NCI-H526 treated with DMSO at 0.1 percent for 48 hours (cell line): Measurements from ENCODE around the gene FAM81A.

Experiments used
- DNase-seq: peaks from one replicate; lab custom pipeline; 2025; lab: John Stamatoyannopoulos, UW

FAM81A gene

DNA sequence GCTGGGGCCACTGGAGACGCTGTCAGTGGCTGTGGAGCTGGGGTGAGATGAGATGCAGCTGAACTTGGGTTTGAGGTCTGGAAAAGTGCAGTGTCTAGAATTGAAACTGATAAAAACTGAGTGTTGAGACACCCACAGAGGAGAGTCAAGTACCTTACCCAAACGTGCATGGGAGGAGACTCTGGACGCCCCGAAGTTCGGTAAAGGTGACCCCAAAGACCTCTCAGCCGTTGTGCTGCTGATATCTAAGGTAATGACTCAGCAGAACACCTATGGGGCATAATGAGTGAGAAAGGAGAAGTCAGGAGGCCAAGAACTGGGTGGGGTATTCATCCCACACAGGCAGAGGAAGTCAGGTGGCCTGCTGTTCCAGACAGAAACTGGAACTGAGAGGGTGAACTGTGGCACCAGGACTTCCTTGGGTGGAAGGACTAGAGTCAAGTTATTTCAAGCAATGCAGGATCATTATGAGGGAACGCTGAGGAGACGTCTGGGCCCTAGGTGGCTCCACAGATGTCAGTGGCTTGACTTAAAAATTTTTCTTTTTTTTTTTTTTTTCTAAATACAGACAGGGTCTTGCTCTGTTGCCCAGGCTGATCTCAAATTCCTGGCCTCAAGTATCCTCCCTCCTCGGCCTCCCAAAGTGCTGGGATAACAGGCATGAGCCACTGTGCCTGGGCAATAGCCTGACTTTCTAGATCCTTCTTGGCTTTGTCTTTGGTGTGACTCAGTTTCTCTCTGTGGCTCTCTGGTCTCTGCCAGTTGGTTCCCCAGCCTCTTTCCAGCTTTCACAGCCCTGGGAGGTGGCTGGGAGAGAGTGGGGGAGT, 105.9 kb downstream of the FAM81A start:
- no peak for DNase-seq

DNA sequence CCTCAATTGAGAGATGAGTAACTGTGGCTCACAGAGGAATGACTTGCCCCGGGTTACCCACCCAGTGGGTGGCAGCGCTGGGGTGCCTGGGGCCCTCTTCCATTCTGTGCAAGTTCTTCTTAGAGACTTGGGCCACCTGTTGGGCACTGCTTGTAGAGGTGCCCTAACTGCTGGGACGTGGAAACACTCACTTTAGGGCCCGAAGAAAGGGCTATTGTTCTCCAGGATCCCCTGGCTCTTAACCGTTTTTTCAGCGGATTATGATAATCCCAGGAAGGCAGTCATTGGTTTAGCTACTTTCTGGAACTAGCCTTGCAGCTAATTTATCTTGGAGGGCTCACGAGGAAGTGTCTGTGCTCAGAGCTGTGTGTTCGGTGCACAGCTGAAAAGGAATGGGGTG, 107.6 kb downstream of the FAM81A start:
- peak; percentile 59 for DNase-seq

DNA sequence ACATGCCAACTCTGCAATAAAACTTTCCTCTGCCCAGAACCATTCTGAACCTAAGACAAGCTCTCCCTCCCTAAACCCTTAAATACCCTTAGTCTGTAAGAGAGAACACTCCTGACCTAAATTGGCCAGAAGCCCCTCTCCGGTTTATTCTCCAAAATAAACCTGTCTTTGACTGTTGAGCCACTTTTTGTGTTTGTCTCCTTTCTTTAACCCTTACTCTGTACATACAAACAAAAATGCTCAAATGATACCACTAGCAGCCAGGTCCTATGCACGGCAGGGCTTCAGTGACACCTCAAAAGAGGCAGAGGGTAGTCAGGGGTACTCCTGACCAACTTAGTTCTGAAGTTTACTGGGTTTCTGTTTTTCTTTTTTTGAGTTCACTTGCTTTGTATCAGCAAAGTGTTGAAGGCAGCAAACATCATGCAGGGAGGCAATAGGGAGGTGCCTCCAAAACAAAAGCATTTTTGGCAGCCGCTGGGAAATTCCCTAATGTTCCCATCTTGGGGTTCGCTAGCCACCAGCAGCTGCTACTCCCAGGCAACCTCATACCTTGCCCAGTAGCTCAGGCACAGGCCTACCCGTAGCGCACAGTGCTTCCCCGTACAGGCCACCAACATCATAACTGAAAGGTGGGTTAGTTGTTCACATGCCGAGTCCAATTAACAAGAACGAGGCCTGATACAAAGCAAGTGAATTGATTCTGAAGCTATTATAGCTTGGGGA, 110.7 kb downstream of the FAM81A start:
- DNase-seq: no peak

DNA sequence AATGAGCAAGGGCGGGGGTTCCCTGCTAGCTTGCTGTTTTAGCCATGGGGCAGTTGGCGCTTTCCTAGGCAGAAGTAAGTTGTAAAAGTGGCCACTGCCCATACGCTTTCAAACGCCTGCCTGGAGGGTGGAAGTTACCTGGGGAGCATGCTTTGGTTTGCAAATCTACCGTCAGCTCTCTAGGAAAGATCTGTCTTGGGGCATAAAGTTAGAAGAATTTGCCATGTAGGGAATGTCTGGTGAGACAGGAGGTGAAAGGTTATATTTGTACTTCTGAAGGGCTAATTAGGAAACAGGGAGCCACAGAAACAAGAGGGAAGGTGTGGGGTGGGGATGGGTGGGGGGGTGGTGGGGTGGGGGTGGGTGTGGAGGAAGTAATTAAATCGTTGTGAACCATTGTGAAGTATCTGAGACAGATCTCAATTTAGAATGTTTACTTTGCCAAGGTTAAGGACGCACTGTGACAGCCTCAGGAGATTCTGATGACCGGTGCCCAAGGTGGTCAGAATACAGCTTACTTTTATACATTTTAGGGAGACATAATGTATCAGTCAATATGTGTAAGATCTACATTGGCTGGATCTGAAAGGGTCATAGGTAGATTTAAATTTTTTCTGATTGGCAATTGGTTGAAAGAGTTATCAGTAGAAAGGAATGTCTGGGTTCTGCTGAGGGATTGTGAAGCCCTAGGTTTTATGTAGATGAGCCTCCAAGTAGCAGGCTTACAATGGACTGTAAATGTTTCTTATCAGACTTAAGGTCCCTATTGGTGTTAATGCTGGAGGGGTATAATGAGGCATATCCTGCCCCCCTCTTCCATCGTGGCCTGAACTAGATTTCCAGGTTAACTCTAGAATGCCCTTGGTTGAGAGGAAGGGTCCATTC, 111.6 kb downstream of the FAM81A start:
- DNase-seq: peak; percentile 63

DNA sequence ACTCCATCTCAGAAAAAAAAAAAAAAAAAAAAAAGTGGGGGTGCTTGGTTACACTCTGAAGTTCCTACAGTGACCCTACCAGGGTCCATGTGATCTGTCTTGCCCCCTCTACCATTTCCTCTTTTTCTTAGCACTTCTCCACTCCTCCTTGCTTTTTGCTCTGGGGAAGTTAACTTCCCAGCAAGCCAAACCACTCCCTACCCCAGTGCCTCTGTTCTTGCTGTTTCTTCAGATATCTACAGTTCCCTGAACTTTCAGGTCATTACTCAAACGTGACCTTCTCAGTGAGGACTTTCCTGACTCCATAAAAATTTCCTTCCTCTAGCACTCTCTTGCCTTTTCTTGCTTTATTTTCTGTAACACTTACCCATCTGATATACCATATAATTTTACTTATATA, 112.5 kb downstream of the FAM81A start:
- no peak for DNase-seq

DNA sequence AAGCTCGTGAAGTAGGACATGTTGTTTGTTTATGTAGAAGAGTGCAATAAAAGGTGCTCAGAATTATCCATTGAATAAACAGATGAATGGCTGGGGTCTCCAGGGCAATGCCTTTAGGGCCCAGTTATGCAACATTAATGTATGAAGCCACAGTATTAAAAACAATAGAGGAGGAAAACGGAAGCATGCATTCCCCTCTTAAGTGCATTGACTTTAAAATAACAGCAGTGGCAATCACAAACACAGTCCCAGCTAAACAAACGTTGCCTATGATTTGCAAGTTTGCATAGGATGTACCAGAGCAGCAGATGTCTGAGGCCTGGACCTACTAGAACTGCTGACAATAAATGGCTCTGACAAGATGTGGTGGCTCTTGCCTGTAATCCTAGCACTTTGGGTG, 113.0 kb downstream of the FAM81A start:
- DNase-seq: peak; percentile 94

DNA sequence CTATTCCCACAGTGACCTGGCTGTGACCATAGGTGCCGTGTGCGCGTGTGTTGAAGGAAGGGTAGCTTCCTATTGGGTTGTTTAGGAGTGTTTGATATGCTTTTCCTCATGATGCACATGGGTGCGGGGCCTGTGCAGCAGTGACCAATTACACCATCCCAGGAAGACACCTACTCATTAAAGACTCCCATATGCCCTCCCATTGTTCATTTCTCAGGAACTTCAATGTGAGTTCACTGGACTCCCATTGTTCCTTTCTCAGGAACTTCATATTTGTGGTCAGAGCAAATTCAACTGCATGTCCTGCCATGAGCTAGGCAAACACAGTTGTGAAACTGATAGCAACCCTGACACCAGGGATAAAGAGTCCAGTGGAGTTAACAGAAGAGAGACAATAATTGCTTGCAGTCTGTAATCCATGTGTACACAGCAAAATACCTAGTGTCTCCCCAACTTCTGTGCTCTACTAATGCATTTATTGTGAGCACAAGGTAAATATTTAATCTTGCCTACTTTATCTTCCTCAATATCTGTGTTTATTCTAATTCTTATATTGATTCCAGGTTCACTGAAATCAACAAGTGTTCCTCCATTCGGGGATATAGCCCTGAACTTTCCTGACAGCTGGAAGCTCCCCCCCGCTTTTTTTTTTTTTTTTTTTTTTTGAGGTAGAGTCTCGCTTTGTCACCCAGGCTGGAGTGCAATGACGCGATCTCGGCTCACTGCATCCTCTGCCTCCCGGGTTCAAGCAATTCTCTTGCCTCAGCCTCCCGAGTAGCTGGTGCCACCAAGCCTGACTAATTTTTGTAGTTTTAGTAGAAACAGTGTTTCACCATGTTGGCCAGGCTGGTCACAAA, 116.1 kb downstream of the FAM81A start:
- peak; percentile 35 for DNase-seq

DNA sequence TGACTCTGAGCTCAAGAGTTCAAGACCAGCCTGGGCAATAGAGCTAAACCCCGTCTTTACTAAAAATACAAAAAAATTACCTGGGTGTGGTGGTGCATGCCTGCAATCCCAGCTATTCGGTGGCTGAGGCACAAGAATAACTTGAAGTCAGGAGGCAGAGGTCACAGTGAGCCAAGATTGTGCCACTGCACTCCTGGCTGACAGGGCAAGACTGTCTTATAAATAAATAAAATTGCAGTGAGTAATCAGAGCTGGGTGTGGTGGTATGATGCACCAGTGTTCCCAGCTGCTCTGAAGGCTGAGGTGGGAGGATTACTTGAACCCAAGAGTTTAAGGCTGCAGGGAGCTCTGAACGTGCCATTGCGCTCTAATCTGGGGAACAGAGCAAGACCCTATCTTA, 117.7 kb downstream of the FAM81A start:
- no peak for DNase-seq

DNA sequence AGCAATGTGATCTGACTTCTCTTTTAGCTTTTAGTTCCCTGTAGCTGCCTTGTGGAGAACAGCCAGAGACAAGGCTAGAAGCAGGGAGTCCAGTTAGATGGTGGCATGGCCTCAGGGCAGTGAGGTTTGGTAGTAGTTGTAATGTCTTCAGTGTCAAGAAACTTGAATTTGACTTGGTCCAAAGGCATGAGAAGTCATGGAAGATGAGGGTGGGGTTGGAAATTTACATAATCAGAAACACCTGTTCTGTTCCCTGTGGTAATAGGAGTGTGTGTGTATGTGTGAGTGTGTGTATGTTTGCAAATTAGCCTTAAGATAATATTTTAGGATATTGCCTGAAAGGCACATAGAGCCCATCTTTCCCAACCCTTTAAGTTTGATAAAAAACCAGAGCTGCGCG, 118.4 kb downstream of the FAM81A start:
- DNase-seq: peak; percentile 28

DNA sequence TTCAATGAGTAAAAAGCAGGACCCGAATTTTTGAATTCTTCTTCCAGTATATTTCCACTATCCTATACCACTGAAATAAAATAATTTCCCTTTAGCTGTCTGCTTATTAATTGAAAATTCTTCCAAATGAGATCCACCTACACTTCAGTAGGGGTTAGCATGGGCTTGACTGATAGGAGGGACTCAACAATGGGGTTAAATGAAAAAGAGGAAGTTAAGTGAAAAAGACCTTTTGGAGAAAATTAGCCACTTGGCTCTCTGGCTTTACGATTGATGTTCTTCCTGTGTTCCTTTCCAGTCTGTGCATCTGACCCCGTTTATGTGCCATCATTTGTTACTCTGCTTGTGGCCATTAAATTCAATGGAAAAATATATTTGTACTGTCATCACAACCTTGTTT, 119.6 kb downstream of the FAM81A start:
- no peak for DNase-seq

DNA sequence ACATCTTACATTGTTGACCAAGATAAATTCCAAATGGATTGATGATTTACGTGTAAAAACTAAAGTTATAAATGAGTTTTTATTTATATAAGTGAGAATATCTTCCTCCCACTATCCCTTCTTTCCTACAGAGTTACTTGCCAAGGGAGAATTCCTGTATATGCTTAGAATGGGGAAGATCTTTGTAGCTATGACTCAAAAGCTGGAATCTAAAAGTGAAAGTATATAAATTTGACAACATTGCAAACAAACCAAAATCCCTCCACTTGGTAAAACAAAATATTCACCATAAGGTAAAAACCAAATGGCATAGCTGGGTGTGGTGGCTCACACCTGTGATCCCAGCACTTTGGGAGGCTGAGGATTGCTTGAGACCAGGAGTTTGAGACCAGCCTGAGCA, 120.9 kb downstream of the FAM81A start:
- DNase-seq: no peak

DNA sequence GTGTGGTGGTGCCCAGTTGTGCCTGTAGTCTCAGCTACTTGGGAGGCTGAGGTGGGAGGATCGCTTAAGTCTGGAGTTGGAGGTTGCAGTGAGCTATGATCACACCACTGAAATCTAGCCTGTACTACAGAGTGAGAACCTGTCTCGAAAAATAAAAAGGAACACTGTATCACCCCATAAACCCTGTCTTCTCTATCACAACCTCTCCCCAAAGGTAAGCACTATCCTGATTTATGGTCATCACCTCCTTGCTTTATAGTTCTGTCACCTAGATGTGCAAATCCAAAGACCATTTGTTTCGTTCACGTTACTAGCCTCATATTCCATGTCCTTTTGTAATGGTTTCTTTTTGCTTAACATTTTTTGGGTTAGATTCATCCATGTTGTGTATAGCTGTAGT, 123.6 kb downstream of the FAM81A start:
- DNase-seq: no peak

DNA sequence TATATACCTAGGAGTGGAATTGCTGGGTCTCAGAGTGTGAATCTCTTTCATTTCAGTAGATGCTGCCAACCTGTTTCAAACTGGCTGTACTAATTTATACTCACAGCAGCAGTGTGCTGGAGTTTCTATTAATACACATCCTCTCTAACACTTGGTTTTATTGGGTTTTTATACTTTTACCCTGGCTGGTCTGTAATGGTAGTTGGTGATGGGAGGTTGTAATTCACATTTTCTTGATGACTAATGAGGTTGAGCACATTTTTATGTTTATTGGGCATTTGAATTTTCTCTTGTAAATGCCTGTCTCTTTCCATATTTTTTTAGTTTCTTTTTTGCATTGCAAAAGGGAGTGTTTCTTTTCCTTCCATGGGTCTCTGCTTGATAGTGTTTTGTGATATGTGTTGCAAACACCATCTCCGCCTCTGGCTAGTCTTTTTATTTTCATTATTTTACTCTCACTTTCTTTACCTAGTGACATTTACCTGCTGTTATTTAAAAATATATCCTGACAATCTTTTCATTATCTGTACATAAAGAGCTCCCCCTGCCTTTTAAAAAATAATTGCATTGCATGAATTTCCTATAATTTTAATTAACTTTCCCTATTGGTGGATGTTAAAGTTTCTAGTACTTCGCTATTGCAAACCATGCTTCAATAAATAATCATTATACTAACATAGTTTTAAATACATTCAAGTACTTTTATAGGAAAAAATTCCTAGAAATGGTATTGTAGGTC, 124.6 kb downstream of the FAM81A start:
- DNase-seq: peak; percentile 93

DNA sequence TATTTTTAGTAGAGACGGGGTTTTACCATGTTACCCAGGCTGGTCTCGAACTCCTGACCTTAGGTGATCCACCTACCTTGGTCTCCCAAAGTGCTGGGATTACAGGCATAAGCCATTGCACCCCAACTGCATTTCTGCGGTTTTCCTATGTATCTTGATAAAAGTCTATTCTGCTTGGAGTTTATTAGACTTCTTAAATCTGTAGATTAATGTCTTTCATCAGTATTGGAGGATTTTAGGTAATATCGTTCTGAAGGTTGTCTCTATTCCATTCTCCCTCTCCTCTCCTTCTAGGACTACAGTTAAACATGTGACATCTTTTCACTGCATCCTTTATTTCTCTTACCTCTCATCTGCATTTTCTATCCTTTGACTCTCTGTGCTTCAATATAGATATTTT, 127.3 kb downstream of the FAM81A start:
- no peak for DNase-seq

DNA sequence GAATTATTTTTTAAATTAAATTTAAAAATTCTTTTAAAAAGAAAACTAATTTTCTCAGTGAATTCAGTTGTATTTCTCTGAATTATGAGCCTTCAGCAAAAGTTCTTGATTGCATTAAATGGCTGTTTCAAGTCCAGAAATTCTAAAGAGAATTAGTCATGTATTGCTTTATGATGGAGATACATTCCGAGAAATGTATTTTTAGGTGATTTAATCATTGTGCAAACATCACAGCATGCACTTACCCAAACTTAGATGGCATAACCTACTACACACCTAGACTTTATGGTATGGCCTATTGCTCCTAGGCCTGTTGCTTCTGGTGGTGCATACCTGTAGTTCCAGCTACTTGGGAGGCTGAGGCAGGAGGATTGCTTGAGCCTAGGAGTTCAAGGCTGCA, 129.3 kb downstream of the FAM81A start:
- no peak for DNase-seq

DNA sequence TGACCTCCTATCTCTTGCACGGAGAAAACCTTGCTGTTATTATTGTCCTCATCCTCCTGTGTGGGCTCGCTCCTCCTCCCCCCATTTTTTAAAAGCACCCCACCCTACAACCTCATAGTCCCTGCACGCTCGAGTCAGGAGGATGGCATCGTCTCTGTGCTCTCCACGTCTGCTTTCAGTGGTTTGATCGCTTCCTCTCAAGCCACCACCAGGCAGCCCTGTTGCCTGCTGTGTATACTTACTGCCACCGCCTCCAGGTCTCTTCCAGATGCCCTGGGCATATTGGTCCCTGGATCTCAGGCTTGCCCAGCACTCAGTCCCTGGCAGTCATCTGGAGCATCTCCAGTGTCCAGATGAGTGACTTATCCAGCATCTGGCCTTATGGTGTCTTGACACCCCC, 131.5 kb downstream of the FAM81A start:
- no peak for DNase-seq

DNA sequence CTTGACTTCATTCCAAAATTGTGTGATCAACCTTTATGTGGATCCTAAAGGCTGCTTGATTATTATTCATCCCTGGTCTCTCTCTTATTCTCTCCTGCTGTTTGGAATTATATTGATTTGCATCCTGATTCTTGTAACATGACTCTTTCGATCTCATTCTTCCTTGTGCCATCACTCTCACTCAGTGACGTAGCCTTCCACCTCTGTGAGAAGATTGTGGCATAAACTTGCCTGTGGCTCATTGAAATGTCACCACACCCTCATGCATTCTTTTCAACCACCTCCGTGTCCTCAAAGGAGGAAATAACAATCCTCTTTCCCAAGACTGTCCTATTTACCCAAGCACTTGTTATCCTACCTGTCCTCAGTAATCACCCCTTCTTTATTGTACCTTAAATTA, 132.3 kb downstream of the FAM81A start:
- DNase-seq: peak; percentile 44

DNA sequence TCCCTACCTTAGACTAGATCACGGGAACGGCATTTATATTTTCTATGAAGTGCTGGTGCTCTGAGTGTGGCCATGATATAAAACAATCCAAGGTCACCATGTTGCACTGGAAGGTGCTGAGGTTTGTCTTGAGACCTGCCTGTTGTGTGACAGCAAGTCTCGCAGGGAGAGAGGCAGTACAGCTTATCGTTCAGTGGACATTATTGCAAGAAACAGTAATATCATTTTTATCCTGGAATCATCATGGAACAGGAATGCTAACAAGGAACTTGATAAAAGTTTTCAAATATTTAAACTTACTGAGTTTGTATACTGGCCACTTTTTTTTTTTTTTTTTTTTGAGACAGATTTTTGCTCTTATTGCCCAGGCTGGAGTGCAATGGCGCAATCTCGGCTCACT, 133.6 kb downstream of the FAM81A start:
- no peak for DNase-seq
